GM21737 (cell line): ENCODE measurements around the gene HCFC1R1.
"Not testable (repeated sequence)": the region's sequence is repeated elsewhere in the genome, so short reads cannot be mapped to it uniquely, and the experiment has no call there.

Source experiments
- ATAC-seq: cut with Tn5 transposase; IDR thresholded peaks from one replicate; pipeline ENCODE4 v1.9.1; 2021; ENCODE audit warnings: mild to moderate bottlenecking, moderate library complexity; ENCODE audit not compliant: unreplicated experiment

Gene HCFC1R1

GRCh38 chr16:3023669-3024478 is at the start of gene HCFC1R1, which contains the start of gene THOC6:
Gene HCFC1R1 (minus strand): TSS chr16:3023942. CDS start chr16:3023941, 1 bp downstream.
Gene THOC6 (plus strand): TSS chr16:3024035. CDS start chr16:3024327, 292 bp downstream.
- ATAC-seq: peak; percentile 62

GRCh38 chr16:3073448-3073847 is 49.7 kb upstream of the HCFC1R1 start:
- no peak for ATAC-seq

GRCh38 chr16:3072576-3073263 is 49.0 kb upstream of the HCFC1R1 start:
- ATAC-seq: not testable (repeated sequence)

- ATAC-seq: not testable (repeated sequence)
These were observed 48.4 kb upstream of the HCFC1R1 start for GRCh38 chr16:3072148-3072547.

DNA sequence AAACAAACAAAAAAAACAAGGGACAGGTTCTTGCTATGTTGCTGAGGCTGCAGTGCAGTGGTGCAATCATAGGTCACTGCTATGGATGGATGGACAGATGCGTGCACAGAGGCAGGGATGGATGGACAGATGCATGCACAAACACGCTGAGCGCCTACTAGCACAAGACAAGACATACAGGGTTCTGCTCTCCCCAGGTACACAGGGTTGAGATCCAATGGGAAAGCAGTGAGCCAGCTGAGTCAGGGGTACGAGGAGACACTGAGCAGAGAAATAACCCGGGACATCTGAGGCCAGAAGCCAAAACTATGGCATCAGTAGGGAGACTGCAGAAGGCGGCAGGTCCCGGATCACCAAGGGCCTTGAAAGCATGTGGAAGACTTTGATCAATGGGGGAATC is 47.9 kb upstream of the HCFC1R1 start:
- no peak for ATAC-seq

GRCh38 chr16:3070608-3071111 is 46.9 kb upstream of the HCFC1R1 start:
- ATAC-seq: no peak

- ATAC-seq: not testable (repeated sequence)
These were observed 45.4 kb upstream of the HCFC1R1 start for GRCh38 chr16:3069146-3069545.

DNA sequence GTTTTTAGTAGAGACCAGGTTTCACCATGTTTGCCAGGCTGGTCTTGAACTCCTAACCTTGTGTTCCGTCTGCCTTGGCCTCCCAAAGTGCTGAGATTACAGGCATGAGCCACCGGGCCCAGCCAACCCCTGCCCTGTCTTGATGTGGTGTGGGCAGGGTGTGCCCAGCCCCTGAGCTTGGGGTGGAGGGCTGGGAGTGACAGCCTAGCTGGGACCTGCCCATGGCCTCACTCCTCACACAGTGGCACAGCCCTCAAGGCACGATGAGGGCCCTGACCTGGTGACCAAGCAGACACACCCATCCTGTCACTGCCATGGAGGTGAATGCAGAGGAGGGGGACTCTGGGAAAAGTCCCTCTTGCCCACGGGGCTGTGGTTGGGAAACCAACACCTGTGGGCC is 44.7 kb upstream of the HCFC1R1 start:
- no peak for ATAC-seq

DNA sequence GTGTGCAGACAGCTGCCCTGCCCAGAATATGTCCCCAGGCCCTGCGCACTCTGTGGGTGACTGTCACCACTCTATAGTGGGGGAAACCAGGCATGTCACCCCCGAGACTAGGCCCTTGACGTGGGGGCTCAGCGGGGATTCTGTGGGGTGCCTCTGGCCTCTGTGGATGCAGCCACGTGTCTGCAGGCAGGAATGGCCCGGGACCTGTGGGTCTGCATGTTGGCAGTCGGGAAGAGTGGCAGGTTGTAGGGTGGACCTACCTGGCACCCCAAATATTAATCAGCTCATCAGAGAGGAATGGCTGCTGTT is 42.7 kb upstream of the HCFC1R1 start:
- ATAC-seq: no peak

GRCh38 chr16:3065742-3066439 is 42.1 kb upstream of the HCFC1R1 start:
- ATAC-seq: no peak

GRCh38 chr16:3065069-3065741 is 41.5 kb upstream of the HCFC1R1 start, which contains the start of gene IL32:
Gene IL32 (plus strand): TSS chr16:3065640. CDS start chr16:3065812, 172 bp downstream.
- no peak for ATAC-seq

- ATAC-seq: no peak
These were observed 40.1 kb upstream of the HCFC1R1 start for GRCh38 chr16:3063625-3064386.

- no peak for ATAC-seq
These were observed 38.8 kb upstream of the HCFC1R1 start for GRCh38 chr16:3062553-3062952.

- no peak for ATAC-seq
These were observed 36.8 kb upstream of the HCFC1R1 start for GRCh38 chr16:3060339-3061127.

- peak; percentile 4 for ATAC-seq
These were observed 36.0 kb upstream of the HCFC1R1 start for GRCh38 chr16:3059723-3060242.

GRCh38 chr16:3059041-3059722 is 35.4 kb upstream of the HCFC1R1 start:
- peak; percentile 74 for ATAC-seq

GRCh38 chr16:3058139-3059030 is 34.6 kb upstream of the HCFC1R1 start:
- ATAC-seq: no peak
